HG02943 (cell line): ENCODE data around the gene TPSAB1.

Source experiments
- ATAC-seq: cut with Tn5 transposase; IDR thresholded peaks from one replicate; pipeline ENCODE4 v1.9.1; 2021; ENCODE audit warnings: mild to moderate bottlenecking, low read depth, moderate library complexity; ENCODE audit not compliant: unreplicated experiment

Gene TPSAB1

DNA sequence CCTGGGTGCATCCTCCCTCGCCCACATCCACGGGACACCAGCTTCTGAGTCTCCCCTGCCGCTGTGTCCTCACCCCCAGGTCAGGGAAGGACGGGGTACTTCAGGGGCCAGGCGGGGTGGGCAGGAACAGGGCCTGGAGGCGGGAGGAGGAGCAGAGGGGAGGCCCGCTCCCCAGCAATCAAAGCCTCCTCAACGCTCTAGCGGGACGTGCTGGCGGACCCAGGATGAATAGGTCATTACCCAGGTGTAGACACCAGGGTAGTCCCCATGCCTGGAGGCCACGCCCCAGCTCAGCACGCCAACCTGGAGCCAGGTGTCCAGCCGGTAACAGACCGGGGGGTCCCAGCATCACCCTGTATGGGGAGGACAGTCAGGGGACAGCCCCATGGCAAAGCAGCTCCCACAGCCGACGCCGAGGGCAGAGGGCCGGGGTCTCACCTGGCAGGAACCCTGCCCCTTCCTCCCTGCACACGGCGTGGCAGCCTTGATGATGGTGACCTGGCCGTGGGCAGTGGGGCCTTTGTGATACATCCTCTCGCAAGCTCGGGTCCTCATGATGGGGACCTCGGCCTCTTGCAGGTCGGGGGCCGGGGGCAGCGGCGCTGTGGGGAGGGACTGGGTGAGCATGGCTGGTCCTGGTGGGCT is 39.6 kb downstream of the TPSAB1 start:
- ATAC-seq, result no peak

DNA sequence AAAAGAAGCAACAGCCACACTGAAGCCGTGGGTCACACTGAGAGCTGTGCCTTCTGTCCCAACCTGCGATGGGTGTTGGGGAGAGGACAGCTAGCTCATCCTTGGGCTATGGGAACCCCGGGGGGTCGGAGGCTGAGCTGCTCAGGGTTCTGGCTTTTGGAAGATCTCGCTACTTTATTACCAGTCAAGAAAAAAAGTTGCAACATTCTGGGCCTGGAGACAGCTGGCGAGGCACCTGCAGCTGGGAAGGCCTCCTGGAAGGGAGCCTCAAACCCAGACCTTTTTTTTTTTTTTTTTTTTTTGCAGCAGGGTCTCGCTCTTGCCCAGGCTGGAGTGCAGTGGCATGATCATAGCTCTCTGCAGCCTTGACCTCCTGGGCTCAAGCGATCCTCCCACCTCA is 40.3 kb downstream of the TPSAB1 start:
- no peak for ATAC-seq

GRCh38 chr16:1281517-1281916 is 41.0 kb downstream of the TPSAB1 start:
- no peak for ATAC-seq

GRCh38 chr16:1282324-1282973 is 41.9 kb downstream of the TPSAB1 start:
- ATAC-seq, result no peak

- ATAC-seq, result no peak
Measured at GRCh38 chr16:1283296-1283695, 42.8 kb downstream of the TPSAB1 start.

- no peak for ATAC-seq
Measured at GRCh38 chr16:1283996-1284616, 43.6 kb downstream of the TPSAB1 start.

DNA sequence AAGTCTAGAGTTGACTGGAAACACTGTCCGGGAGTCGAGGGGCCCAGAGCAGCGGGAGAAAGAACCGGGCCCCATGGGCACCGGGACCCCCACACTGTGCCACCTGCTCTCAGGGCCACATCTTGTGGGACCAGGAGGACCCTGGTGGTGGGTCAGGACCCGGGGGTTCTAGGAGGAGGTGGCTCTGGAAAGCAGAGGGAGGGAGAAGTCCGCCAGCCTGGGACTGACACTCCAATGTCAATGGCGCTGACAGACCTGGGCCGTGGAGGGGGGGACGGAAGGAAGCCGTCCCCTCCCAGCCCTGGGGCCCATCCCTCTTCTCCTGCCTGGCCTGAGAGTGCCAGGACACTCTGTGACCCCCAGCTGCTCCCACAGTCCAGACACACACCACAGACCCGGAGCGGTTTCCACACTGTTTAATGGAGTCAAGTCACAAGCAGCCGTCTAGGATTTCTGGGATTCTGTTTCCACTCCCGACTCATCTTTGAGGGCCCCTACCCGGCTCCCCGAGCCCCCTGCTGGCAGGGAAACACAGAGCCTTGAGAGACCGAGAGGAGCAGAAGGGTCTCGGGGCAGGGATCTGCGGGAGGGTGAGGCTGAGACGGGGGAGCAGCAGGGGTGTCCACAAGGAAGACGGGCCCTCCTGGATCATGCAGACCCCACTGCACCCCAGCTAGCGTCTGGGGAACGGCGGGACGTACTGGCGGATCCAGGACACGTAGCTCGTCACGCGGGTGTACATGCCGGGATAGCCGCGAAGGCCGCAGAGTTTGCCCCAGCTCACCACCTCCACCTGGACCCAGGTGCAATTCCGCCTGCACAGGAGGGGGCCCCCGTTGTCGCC is 45.4 kb downstream of the TPSAB1 start:
- ATAC-seq, result no peak

GRCh38 chr16:1286513-1287094 is 46.1 kb downstream of the TPSAB1 start:
- ATAC-seq, result no peak

DNA sequence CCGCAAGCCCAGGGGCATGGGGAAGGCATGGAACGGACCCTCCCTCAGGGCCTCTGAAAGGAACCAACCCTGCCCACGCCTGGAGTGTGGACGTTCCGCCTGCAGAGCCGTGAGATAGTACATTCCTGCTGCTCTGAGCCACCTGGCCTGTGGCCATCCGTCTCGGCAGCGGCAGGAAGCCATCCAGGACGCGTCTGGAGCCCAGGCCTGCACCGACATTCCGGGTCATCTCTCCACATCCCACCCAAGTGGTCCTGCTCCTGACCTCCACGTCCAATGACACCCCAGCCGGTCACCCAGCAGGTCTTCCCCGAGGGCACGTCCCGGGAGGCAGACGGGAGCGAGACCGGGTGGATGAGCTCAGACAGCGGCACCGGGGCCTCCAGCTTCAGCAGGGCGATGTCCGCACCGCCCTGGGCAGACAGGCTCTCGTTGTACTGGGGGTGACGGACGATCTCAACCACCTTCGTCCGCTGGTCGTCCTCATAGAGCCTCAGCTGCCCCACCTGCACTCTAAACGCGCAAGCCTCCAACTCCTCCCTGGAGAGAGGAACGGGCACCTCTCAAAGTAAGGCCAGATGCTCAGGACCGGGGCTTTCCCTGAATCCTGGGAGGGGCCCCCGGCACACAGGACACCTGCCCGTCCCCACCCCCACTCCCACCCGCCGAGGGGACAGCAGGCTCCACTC is 47.6 kb downstream of the TPSAB1 start:
- ATAC-seq, result no peak

DNA sequence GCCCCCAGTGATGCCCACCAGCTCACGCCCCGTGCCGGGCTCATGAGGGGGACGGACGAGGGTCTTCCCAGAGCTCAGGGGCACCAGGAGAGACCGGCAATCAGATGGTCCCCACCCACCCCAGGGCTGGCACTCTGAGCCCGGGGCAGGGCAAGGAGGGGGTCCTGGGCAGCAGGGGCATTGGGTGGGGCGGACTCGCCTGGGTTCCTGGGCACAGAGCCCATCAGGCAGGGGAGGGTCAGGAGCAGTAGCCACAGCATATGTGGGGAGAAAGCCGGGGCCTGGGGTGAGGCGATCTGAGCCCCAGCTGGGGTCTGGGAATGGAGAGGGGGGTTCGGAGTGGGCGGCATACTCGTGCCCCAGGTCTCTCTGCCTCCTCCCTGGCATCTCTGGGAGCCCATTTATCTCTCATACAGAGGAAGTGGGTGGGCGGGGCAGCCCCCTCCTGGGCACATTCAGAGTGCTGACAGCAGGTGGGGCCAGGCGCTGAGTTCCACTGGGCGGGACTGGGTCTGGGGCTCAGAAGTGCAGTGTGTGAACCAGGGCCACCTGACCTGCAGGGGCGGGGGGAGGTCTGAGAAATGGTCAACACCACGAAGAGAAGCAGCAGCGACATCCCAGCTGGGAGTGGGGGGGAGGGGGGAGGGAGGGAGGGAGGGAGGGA is 48.4 kb downstream of the TPSAB1 start:
- no peak for ATAC-seq

DNA sequence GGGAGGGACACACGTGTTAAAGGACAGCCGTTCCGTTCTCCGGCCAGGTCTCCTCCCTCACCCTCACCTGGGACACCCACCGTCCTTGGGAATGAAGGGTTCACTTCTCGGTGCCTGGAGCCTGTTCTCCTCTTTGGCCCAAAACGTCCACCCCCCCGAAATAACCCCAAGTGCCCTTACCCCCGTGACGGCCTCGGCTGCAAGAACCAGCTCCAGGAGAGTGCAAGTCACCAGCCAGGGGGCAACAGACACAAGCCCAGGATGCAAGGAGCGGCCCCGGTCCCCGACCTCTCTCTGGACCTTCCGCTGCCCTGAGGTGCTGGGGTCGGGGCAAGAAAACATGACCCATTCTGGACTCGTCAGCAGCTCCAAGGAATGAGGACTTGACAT is 49.0 kb downstream of the TPSAB1 start:
- ATAC-seq, result no peak

- no peak for ATAC-seq
Measured at GRCh38 chr16:1290063-1290501, 49.6 kb downstream of the TPSAB1 start.

GRCh38 chr16:1290860-1291575 is 50.5 kb downstream of the TPSAB1 start:
- ATAC-seq, result no peak

- no peak for ATAC-seq
Measured at GRCh38 chr16:1291576-1291974, 51.1 kb downstream of the TPSAB1 start.
